Endometrium (tissue), 2 donors: ENCODE measurements around the gene CRYAB.
"Not testable (repeated sequence)": the region's sequence is repeated elsewhere in the genome, so short reads cannot be mapped to it uniquely, and the experiment has no call there.

Experiments used
- FAIRE-seq: peaks from 2 replicates; lab custom pipeline; 2012; peaks lifted over from hg19 to GRCh38; lab: Jason Lieb, UNC
- donor health status: control.
- donor health status: control.

CRYAB gene

GRCh38 chr11:111906680-111907079, 4.9 kb downstream of the CRYAB start:
- FAIRE-seq, result no peak

- no peak for FAIRE-seq
Measured at GRCh38 chr11:111905411-111905810, 6.2 kb downstream of the CRYAB start.

GRCh38 chr11:111886844-111887243, 24.7 kb downstream of the CRYAB start:
- FAIRE-seq, result no peak

- FAIRE-seq, result no peak
Measured at GRCh38 chr11:111886032-111886431, 25.5 kb downstream of the CRYAB start.

GRCh38 chr11:111885053-111885452, 26.5 kb downstream of the CRYAB start:
- not testable (repeated sequence) for FAIRE-seq

- no peak for FAIRE-seq
Measured at GRCh38 chr11:111882202-111882601, 29.4 kb downstream of the CRYAB start.

- FAIRE-seq, result no peak
Measured at GRCh38 chr11:111879637-111879960, 32.0 kb downstream of the CRYAB start.

GRCh38 chr11:111878849-111879636, 32.5 kb downstream of the CRYAB start, which contains the start of the genes CFAP68 and FDXACB1:
CFAP68 (plus strand) TSS chr11:111879541; CDS start chr11:111879561, 20 bp downstream.
FDXACB1 (minus strand) TSS chr11:111879165; CDS start chr11:111879132, 33 bp downstream.
- peak; percentile 89 for FAIRE-seq

GRCh38 chr11:111878385-111878848, 33.2 kb downstream of the CRYAB start:
- FAIRE-seq, result no peak

GRCh38 chr11:111871693-111872161, 39.8 kb downstream of the CRYAB start:
- FAIRE-seq, result no peak

GRCh38 chr11:111870886-111871692, 40.5 kb downstream of the CRYAB start, which contains the start of gene ALG9:
ALG9 (minus strand) TSS chr11:111871581; CDS start chr11:111871482, 99 bp downstream.
- no peak for FAIRE-seq

- no peak for FAIRE-seq
Measured at GRCh38 chr11:111870522-111870885, 41.1 kb downstream of the CRYAB start.

GRCh38 chr11:111870113-111870512, 41.5 kb downstream of the CRYAB start:
- no peak for FAIRE-seq

- FAIRE-seq, result no peak
Measured at GRCh38 chr11:111860257-111860656, 51.3 kb downstream of the CRYAB start.
